HG02885 (cell line): ENCODE data around the gene TXNDC11.

Source experiments
- ATAC-seq: cut with Tn5 transposase; IDR thresholded peaks from one replicate; pipeline ENCODE4 v1.9.1; 2021; ENCODE audit warnings: mild to moderate bottlenecking; ENCODE audit not compliant: unreplicated experiment, poor library complexity

TXNDC11 gene

DNA sequence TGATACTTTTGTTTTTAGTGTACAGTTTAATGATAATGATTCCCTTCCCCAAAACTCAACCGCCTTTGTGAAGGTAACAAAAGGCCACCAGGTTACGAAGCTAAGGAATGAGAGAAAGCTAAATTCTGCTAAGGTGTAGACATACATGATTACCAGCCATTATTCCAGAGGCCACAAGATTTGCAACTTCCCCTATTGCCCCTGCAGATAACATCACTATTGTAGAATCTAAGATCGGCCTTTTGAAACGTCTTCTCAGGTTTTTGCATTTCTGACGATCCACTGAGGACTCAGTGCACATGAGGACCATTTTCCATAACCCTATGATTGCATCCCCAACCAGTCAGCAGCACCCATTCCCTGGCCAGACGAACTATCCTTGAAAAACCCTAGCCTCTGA lies 108.3 kb downstream of the TXNDC11 start:
- ATAC-seq = no peak

- no peak for ATAC-seq
Observed at GRCh38 chr16:11633113-11633512, 109.5 kb downstream of the TXNDC11 start.

- ATAC-seq = no peak
Observed at GRCh38 chr16:11632455-11632939, 110.2 kb downstream of the TXNDC11 start.

DNA sequence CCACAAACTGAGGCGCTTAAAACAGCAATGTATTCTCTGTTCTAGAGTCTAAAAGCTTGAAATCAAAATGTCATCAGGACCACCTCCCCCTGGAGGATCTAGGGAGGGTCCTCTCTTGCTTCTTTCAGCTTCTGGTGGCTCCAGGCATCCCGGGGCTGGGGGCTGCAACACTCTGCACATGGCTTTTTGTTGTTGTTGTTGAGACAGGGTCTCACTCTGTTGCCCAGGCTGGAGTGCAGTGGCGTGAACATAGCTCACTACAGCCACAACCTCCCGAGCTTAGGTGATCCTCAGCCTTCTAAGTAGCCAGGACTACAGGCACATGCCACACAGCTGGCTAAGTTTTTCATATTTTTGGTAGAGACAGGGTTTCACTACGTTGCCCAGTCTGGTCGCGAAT lies 111.4 kb downstream of the TXNDC11 start:
- ATAC-seq = no peak

GRCh38 chr16:11630768-11631056 lies 111.9 kb downstream of the TXNDC11 start:
- no peak for ATAC-seq

DNA sequence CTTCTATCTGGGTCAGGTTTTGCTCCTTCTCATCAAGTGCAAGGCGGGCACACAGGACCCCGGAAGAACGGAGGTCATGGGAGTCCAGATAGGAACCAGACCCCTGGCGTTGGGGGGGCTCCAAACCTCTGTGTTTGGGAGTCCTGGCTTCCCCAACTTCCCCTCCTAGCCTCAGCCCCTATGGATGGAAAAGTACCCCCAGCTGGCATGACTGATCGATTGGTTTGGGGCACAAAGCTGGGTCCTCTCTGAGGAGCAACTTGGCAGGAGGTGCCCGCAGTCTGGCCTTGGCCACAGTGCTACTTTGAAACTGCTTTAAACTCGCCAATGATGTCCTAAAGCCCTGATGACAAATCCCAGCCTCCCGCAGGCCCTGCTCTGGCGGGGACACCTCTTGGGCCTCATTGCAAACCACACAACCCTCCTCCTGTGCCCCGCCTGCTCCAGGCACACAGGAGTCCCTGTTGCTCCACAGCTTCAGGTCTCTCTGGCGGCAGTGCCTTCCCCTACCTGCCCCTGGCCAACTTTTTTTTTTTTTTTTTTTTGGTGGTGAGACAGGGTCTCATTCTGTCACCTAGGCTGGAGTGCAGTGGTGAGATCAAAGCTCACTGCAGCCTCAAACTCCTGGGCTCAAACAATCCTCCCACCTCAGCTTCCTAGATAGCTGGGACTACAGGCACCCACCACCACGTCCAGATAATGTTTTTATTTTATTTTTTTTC lies 112.5 kb downstream of the TXNDC11 start:
- ATAC-seq = no peak
